Pulmonary artery endothelial cell (primary cell): Measurements from ENCODE around the gene VWA3A. TPM values are rescaled to one million over a fixed set of nuclear protein-coding genes. Genes with fewer than 3 reads are reported as not detected.
A peak's percentile ranks its signal among the peaks of the same experiment; 100 is the strongest.
"Not testable (repeated sequence)": the region's sequence is repeated elsewhere in the genome, so short reads cannot be mapped to it uniquely, and the experiment has no call there.

ENCODE experiments used
- DNase-seq: peaks from one replicate; pipeline ENCODE4 v3.0.0-alpha.2; 2011; ENCODE audit warnings: low read depth, low spot score
- total RNA-seq: library from RNA; depleted of rRNA; stranded (reverse); fragments of >200 nt; gene quantifications from 2 replicates; pipeline ENCODE4 v1.2.3, GENCODE V29; 2014

Gene VWA3A
- total RNA-seq, 1 donor from 2014 or later: not detected

- DNase-seq: peak; percentile 56
These were observed 103.6 kb downstream of the VWA3A start for GRCh38 chr16:22195695-22196558.

- DNase-seq: not testable (repeated sequence)
These were observed 104.3 kb downstream of the VWA3A start for GRCh38 chr16:22196559-22197168.

- DNase-seq: no peak
These were observed 106.4 kb downstream of the VWA3A start for GRCh38 chr16:22198547-22199293.

- DNase-seq: no peak
These were observed 109.9 kb downstream of the VWA3A start for GRCh38 chr16:22202261-22202637.

- DNase-seq: no peak
These were observed 110.8 kb downstream of the VWA3A start for GRCh38 chr16:22203091-22203490.

GRCh38 chr16:22204091-22204655, 111.8 kb downstream of the VWA3A start:
- no peak for DNase-seq

- DNase-seq: no peak
These were observed 113.3 kb downstream of the VWA3A start for GRCh38 chr16:22205577-22206012.

- peak; percentile 81 for DNase-seq
These were observed 113.9 kb downstream of the VWA3A start, which contains the start of gene EEF2K for GRCh38 chr16:22206013-22206841. TSS of gene EEF2K (plus strand) at chr16:22206278. CDS start at chr16:22225730, 19,452 bp downstream.

Other genes with a start within 250 kb of the VWA3A start
- gene NPIPB4, start 234.8 kb upstream of the VWA3A start, total RNA-seq: 25.1 and 25.9 TPM in 2 replicates
- 222 and 279 TPM in 2 replicates for gene UQCRC2, start 139.2 kb upstream of the VWA3A start, total RNA-seq
- 0.07 TPM in 1 of 2 replicates, not detected in the other for gene PDZD9, start 91.4 kb upstream of the VWA3A start, total RNA-seq
- 25.4 and 26.3 TPM in 2 replicates for gene MOSMO, start 84.4 kb upstream of the VWA3A start, total RNA-seq
- gene SDR42E2, start 70.0 kb downstream of the VWA3A start, total RNA-seq: 0.07 TPM in 1 of 2 replicates, not detected in the other
- 29.5 and 36.8 TPM in 2 replicates for gene EEF2K, start 113.7 kb downstream of the VWA3A start, total RNA-seq
- 66.5 and 97.4 TPM in 2 replicates for gene POLR3E, start 204.9 kb downstream of the VWA3A start, total RNA-seq